Measurements from ENCODE around the gene TMEM138.
A peak's percentile ranks its signal among the peaks of the same experiment; 100 is the strongest.

Gene TMEM138

GRCh38 chr11:61333550-61334433 lies 28.4 kb upstream of the TMEM138 start:
- TF ChIP-seq Cebpa-rat (IDR thresholded peaks at IDR 0.05), result no peak
- peak overlapping the region; percentile 97 for H3K9ac ChIP-seq
- no peaks in the 10 kb centered on the region for H3K27me3 ChIP-seq
- H3K4me1 ChIP-seq, result peaks cover 55% of the 10 kb centered on the region
- H3K27ac ChIP-seq, result peak overlapping the region; percentile 95
- H3K9me3 ChIP-seq, result no peaks in the 10 kb centered on the region
- H3K4me3 ChIP-seq, result peak overlapping the region; percentile 91
- peaks cover 39% of the 10 kb centered on the region for H4K20me1 ChIP-seq
- peak overlapping the region; percentile 85 for H3K4me2 ChIP-seq
- peaks cover 34% of the 10 kb centered on the region for H3K36me3 ChIP-seq

DNA sequence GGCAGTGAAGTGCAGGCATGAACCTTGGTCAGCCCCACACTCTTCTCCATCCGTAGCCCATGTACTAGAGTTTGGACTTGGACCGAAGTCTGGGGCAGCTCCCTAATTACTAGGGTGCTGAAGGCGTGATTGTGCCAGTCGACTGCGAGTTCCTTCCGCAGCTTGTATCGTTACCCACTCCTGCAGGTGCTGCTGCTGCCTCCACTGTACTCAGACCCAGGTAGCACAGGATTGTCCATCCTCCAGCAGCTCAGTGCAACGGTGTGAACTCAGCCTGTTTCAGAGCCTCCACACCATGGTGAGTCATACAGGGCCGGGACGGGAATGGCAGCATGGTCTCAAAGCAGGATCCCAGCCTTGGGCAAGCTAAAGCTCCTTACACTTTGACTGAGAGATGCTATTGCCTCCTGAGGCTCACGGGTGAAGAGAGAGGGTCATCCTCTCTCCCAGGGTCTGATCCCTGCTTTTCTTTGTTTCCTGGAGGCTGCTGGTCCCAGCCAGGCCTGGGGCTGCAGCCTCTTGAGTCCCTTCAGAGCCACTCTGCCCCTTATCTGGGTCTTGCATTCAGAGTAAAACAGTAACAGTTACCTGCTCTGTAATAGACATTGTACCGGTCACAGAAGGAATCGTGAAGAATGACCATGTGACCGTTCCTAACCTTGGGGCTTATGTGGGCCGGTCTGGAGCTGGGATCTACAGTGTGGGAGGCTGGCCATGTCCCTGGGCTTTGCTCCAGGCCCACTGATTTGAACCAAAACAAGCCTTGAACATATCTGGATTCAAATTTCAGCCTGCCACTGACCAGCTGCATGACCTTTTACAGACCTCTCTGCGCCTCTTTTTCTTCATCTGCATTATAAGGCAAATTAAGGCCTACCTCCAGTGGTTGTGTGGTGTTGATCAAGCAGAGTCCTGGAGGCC lies 27.5 kb upstream of the TMEM138 start:
- Histone ChIP-seq H3K4me3 (no peak overlapping the region), H3K9me3 (no peaks in the 10 kb centered on the region), H4K20me1 (peaks cover 30% of the 10 kb centered on the region), H3K27ac (peak overlapping the region; percentile 95), H3K9ac (peak overlapping the region; percentile 97; the same call in 1 of the 2 replicates), H3K4me2 (peak overlapping the region; percentile 85), H3K36me3 (peaks cover 34% of the 10 kb centered on the region), H3K4me1 (peaks cover 58% of the 10 kb centered on the region), H3K27me3 (no peaks in the 10 kb centered on the region)
- no peak for TF ChIP-seq Cebpa-rat (IDR thresholded peaks at IDR 0.05)

GRCh38 chr11:61335355-61335710 lies 26.8 kb upstream of the TMEM138 start:
- no peaks in the 10 kb centered on the region for H3K27me3 ChIP-seq
- peaks cover 58% of the 10 kb centered on the region for H3K4me1 ChIP-seq
- peak overlapping the region; percentile 95; the same call in 1 of the 2 replicates for H3K27ac ChIP-seq
- peaks cover 28% of the 10 kb centered on the region for H3K36me3 ChIP-seq
- no peaks in the 10 kb centered on the region for H3K9me3 ChIP-seq
- TF ChIP-seq Cebpa-rat (IDR thresholded peaks at IDR 0.05), result no peak
- H3K4me3 ChIP-seq, result no peak overlapping the region
- peaks cover 23% of the 10 kb centered on the region for H4K20me1 ChIP-seq
- H3K4me2 ChIP-seq, result no peak overlapping the region
- H3K9ac ChIP-seq, result no peak overlapping the region; the same call in 1 of the 2 replicates

DNA sequence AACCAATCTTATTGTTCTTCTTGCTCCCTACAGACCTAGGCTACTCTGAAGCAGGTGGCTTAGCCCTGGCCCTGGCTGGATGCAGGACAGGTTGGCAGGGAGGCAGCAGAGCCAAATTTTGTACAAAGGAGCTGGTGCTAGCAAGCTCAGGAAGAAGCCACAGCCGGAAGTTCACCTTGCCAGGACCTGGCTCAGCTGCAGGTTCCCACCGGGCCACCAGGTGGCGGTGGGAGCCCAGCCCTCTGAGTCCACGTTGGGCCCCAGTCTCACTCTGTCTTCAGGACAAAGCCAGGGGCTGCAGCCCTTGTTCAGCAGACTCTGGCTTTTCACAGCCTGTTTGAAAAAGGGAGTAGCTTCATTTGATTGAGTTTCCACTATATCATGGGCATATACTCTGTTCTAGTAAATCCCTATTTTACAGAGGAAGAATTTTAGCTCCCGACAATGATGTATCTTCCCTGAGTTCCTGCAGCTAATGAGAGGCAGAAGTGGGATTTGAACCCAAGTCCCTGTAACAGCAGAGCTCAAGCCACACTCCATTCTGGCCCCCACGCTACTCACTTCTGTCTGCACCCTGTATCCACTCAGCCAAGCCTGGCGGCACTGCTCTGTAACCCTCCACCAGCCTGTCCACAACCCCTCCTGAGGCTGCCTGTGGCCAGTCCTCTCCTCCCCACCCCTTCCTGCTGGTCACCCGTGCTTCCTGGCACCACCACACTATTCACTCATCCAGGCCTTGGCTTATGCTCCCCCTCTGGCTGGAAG lies 25.8 kb upstream of the TMEM138 start:
- peak overlapping the region; percentile 68 for H3K27ac ChIP-seq

DNA sequence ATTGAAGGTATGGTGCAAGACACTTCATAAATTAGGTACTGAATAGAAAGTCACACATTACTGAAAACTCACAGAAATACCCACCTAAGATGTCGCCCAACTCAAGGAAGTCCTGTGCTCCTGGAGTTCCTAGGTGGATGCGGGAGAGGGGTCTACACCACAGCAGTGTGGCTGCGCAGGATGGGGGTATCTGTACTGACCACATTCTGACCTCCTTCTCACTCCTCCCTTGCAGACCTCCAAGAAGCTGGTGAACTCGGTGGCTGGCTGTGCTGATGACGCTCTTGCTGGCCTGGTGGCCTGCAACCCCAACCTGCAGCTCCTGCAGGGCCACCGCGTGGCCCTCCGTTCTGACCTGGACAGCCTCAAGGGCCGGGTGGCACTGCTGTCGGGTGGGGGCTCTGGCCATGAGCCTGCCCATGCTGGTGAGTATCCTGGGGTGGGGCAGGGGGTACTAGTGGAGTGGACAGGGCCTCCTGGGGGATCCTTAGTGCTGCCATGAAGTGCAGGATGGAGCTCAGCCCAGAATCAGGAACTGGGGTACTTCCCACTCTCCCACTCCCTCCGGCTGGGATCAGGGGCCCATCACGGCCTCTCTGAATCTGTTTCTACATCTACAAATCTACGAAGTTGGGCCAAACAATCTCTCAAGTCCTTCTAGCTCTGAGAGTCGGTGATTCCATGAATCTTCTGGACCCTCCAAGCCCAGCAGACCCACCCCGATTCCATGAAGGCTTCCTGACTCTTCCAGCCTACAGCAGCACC lies 24.3 kb upstream of the TMEM138 start:
- H3K4me3 ChIP-seq, result no peak overlapping the region
- H4K20me1 ChIP-seq, result no peaks in the 10 kb centered on the region
- H3K4me2 ChIP-seq, result no peak overlapping the region
- no peaks in the 10 kb centered on the region for H3K9me3 ChIP-seq
- peaks cover 41% of the 10 kb centered on the region for H3K36me3 ChIP-seq
- no peak for TF ChIP-seq Cebpa-rat (IDR thresholded peaks at IDR 0.05)
- H3K27me3 ChIP-seq, result no peaks in the 10 kb centered on the region
- H3K9ac ChIP-seq, result no peak overlapping the region
- H3K27ac ChIP-seq, result no peak overlapping the region
- peaks cover 41% of the 10 kb centered on the region for H3K4me1 ChIP-seq

More for the DNA sequence above, 25.8 kb upstream of the TMEM138 start:
- no peaks in the 10 kb centered on the region for H3K27me3 ChIP-seq
- H3K4me3 ChIP-seq, result no peak overlapping the region
- peaks cover 13% of the 10 kb centered on the region for H4K20me1 ChIP-seq
- H3K4me2 ChIP-seq, result peak overlapping the region; percentile 19
- no peaks in the 10 kb centered on the region for H3K9me3 ChIP-seq
- no peak for TF ChIP-seq Cebpa-rat (IDR thresholded peaks at IDR 0.05)
- H3K4me1 ChIP-seq, result peaks cover 50% of the 10 kb centered on the region
- 0 out of 2 replicates have a peak overlapping the region, but pooled peaks have one; percentile 6 for H3K9ac ChIP-seq
- H3K36me3 ChIP-seq, result peaks cover 26% of the 10 kb centered on the region; the same call in 1 of the 2 replicates

- no peak overlapping the region for H3K4me3 ChIP-seq
- H3K4me2 ChIP-seq, result no peak overlapping the region
- peaks cover 52% of the 10 kb centered on the region for H3K36me3 ChIP-seq
- no peak overlapping the region for H3K27ac ChIP-seq
- H3K4me1 ChIP-seq, result peaks cover 36% of the 10 kb centered on the region
- no peak for TF ChIP-seq Cebpa-rat (IDR thresholded peaks at IDR 0.05)
- H3K9ac ChIP-seq, result no peak overlapping the region
- H4K20me1 ChIP-seq, result no peaks in the 10 kb centered on the region
- no peaks in the 10 kb centered on the region for H3K27me3 ChIP-seq
- no peaks in the 10 kb centered on the region for H3K9me3 ChIP-seq
Measured at GRCh38 chr11:61338783-61339489, 23.2 kb upstream of the TMEM138 start.

GRCh38 chr11:61339490-61339878 lies 22.7 kb upstream of the TMEM138 start:
- no peaks in the 10 kb centered on the region for H3K27me3 ChIP-seq
- peaks cover 57% of the 10 kb centered on the region for H3K36me3 ChIP-seq
- no peak for TF ChIP-seq Cebpa-rat (IDR thresholded peaks at IDR 0.05)
- no peak overlapping the region for H3K4me3 ChIP-seq
- H3K4me1 ChIP-seq, result peaks cover 31% of the 10 kb centered on the region
- H3K9ac ChIP-seq, result no peak overlapping the region
- no peak overlapping the region for H3K27ac ChIP-seq
- H3K9me3 ChIP-seq, result no peaks in the 10 kb centered on the region
- H4K20me1 ChIP-seq, result no peaks in the 10 kb centered on the region
- H3K4me2 ChIP-seq, result no peak overlapping the region

- H3K4me1 ChIP-seq, result peaks cover 17% of the 10 kb centered on the region
- peaks cover 70% of the 10 kb centered on the region for H3K36me3 ChIP-seq
- TF ChIP-seq Cebpa-rat (IDR thresholded peaks at IDR 0.05), result no peak
- H3K27me3 ChIP-seq, result no peaks in the 10 kb centered on the region
- H3K9ac ChIP-seq, result no peak overlapping the region
- H3K9me3 ChIP-seq, result no peaks in the 10 kb centered on the region
- no peaks in the 10 kb centered on the region for H4K20me1 ChIP-seq
- H3K4me2 ChIP-seq, result no peak overlapping the region
- no peak overlapping the region for H3K4me3 ChIP-seq
- no peak overlapping the region for H3K27ac ChIP-seq
Measured at GRCh38 chr11:61340979-61341378, 21.2 kb upstream of the TMEM138 start.
